ENCODE results near the gene MYO1G.

GRCh38 chr7:44984478-44984758 is 5.6 kb upstream of the MYO1G start:
- TF ChIP-seq ARNTL (CRISPR knock-in tag; IDR thresholded peaks at IDR 0.05; ENCODE audit: borderline replicate concordance, low read depth) (no peak), ZFP30 (CRISPR knock-in tag; IDR thresholded peaks at IDR 0.05) (no peak), TSHZ2 (CRISPR knock-in tag; IDR thresholded peaks at IDR 0.05) (no peak), ZC3H10 (CRISPR knock-in tag; IDR thresholded peaks at IDR 0.05) (no peak), PATZ1 (CRISPR knock-in tag; IDR thresholded peaks at IDR 0.05; ENCODE audit: borderline replicate concordance) (no peak)

Data from SK-N-SH treated with all-trans-retinoic acid at 6 μM for 48 hours (cell line).